ENCODE results near the gene RTP5.
A peak's percentile ranks its signal among the peaks of the same experiment; 100 is the strongest.

The RTP5 gene

DNA sequence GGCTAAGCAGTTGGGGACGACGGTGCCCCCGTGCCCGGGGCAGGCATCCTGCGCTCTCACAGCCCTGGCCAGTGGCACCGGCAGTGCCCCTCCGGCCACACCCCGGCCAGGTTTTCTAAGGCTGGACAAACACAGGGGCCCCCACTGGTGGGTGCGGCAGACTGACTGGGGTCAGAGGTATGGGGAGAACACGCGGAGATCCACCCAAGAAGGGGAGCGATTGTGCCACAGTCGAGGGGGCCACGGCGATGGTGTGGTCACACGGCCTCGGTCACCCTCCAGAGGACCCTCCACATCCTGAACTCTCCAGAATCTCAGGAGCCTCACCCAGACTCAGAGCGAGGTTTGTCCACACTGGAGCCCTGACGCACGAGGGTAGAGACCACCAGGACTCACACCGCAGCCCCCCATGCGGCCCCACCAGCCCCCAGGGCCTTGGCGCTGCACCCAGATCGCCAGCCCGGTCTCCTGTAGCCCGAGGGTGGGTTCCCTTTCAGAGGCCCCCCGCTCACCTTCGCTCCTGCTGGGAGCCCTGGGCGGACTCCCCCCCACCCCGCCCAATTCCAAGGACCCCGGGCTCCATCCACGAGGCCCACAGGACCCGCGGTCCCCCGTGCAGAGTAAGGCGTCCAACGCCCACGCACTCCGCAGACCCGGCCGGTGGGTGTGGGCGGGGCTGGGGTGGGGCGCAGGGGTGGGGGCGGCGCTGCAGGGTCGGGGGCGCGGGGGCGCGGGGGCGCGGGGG is 26.0 kb upstream of the RTP5 start:
- no peak for DNase-seq (ENCODE audit: low read depth in 2 of 2)

DNA sequence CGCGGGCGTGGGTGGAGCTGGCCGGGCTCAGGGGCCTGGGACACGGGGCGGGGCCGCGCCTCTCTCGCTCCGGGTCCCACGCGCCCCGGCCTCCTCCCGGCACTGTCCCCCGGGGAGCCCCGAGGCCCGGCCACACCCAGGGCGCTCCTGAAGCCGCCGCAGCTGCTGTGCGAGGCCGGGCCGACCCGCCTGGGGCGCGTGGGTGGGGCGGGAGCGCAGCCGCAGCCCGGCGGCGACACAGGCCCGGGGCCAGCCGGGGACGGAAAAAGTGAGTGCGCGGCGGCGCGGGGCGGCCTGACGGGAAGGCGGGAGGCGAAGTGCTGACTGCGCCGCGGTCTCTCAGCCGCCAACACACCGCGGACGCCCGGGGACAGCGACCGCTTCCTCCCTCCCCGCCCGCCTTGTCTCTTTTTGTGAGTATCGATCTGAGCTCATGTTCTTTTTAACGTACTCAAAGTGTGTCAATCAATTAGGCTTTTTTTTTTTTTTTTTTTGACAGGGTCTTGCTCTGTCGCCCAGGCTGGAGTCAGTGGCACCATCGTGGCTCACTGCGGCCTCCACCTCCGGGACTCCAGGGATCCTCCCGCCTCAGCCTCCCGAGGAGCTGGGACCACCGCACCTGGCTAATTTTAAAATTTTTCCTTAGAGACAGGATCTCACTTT is 25.3 kb upstream of the RTP5 start:
- DNase-seq (ENCODE audit: low read depth in 2 of 2) = peak; percentile 70 to 82

DNA sequence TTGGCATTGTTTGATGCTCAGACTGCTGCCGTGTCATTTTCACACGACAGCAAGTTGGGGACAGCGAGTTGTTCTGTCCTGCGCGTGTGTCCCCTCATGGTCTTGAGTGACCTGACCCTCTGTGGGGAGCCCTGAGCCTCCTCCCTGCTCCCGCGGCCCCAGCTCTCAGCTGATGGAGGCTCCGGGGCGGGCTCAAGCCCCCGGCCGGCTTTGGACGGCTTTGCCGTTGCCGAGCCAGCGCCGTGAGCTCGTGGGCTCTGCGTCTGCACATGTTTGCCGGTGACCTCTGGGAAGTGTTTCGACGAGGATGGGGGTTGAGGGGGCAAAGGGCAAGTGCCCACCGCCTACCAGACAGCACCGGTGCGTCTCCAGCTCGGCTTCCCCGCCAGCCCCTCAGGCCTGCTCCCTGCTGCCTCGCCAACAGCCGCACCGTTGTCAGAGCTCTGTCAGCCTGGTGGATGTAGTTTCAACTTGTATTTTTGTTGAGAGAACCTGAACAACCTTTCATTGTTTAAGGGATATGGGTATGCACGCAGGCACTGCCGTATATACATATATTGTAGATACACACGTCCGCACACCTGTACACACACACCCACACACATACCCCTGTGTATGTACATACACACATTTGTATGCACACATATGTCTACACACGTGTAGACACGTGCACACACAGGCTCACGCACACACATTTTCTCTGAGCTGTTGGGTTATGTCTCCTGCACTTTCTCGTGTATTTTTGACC is 24.5 kb upstream of the RTP5 start:
- no peak for DNase-seq (ENCODE audit: low read depth in 2 of 2)

DNA sequence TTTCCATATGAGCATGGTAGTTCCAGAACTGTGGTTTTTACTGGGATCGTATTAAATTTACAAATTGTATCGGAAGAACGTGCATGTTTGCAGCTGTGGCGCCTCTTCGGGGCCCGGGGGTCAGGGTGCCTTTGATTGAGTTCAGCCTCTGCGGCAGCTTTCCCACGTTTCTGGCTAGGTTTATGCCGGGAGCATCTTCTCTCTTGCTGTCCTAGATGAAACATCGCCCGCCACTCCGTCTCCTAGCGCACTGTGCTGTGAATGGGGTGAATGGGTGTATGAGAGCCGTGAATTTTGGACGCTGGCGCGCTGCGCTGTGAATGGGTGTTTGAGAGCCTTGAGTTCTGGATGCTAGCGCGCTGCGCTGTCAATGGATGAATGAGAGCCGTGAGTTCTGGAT is 23.1 kb upstream of the RTP5 start:
- DNase-seq (ENCODE audit: low read depth in 2 of 2) = no peak

DNA sequence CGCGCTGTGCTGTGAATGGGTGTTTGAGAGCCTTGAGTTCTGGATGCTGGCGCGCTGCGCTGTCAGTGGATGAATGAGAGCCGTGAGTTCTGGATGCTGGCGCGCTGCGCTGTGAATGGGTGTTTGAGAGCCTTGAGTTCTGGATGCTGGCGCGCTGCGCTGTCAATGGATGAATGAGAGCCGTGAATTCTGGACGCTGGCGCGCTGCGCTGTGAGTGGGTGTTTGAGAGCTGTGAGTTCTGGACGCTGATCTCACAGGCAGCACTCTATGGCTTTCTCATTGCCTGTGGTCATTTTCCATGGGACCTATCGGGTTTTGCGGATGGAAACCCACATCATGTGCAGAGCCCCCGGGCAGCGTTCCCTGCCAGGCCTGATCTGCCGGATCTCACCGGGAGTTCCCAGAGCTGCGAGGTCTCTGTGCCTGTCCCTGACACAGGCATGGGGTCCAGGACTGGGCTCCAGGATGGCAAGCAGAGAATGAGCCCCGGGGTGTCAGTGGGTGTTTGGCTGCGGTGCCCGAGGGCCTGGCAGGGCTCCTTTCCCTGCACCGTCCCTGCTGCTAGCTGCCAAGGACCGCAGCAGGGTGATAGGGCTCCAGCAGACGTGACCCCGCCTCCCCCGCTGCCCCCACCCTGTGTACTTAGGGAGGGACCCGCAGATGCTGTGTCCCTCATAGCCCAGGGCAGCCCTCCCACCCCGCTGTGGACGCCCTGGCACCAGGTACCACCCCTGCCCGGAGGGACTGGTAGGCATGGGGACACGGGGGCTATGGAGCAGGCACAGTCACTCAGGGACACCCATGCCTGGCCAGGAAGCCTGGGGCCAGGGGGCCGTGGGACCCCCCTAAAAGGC is 20.5 kb upstream of the RTP5 start:
- DNase-seq (ENCODE audit: low read depth in 2 of 2) = no peak

DNA sequence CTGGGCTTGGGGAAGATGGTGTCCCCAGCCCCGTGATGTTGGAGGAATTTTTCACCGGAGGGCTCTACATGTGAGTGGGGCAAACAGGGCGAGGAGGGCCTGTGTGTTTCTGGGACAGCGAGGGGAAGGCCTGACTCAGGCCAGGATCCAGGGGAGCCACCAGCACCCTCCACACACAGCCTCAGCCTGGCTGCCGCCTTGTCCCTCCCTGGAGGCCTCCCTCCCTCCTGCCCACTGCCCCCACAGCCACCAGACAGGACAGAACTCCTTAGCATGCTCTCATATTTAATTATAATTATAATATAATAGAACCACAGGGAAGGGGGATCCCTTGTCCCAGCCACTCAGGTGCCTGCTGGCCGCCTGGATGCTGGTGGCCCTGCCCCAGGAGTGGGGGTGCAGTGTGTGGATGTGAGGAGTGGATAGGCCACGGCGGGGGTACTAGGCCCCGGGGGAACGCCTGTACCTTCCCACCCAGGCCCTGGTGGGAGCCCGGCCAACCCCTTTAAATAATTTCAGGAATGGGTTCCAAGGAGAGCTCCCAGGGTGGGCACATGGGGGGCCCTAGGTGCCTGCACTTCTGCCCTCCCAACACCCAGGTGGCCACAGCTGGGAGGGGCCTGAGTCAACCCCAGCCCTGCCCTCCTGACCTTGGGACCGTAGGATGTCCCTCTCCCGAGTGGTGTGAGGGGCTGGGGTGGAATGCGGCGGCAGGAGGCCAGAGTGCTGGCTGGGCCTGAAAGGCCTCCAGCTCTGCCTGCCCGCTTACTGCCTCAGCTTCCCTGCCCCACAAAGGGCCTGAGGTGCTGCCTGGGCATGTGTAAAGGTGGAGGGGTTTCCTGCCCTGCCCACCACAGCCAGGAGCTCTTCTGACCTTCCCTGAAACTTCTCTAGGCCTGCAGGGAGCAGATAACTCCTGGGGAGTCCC is 19.6 kb upstream of the RTP5 start:
- no peak for DNase-seq (ENCODE audit: low read depth in 2 of 2)

DNA sequence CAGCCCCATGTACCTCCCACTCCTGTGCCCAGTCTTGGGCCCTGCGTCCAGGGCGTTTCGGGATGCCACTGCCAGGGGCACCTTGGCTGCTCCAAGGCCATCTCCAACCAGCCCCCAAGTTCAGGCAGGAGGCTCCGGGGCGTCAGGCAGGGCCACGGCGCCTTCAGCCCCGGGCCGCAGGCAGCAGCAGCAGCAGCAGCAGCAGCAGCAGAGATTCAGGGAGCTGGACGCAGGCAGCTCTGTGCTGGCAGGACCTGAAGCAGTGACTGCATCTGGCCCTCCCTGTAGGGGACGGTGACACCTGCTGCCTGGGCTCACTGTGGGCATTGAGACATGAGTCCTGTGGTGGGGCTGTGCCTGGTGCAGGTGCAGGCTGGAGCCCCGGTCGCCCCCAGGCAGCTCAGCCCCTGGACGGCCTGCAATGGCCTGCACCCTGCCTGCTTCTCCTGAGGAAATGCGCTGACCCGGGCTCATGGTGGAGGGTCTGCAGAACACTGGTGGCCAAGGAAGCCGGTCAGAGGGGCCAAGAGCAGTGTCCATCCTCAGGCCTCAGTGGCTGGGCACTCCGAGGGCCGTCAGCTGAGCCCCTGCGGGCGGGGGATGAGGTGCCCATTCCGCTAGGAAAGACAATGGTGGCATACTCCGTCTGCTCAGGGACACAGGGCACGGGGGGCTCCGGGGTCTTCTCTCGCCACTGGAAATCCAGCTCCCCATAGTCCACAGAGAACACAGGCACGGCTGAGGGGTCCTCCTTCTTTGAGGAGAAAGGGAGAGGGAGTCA is 18.8 kb upstream of the RTP5 start:
- no peak for DNase-seq (ENCODE audit: low read depth in 2 of 2)

DNA sequence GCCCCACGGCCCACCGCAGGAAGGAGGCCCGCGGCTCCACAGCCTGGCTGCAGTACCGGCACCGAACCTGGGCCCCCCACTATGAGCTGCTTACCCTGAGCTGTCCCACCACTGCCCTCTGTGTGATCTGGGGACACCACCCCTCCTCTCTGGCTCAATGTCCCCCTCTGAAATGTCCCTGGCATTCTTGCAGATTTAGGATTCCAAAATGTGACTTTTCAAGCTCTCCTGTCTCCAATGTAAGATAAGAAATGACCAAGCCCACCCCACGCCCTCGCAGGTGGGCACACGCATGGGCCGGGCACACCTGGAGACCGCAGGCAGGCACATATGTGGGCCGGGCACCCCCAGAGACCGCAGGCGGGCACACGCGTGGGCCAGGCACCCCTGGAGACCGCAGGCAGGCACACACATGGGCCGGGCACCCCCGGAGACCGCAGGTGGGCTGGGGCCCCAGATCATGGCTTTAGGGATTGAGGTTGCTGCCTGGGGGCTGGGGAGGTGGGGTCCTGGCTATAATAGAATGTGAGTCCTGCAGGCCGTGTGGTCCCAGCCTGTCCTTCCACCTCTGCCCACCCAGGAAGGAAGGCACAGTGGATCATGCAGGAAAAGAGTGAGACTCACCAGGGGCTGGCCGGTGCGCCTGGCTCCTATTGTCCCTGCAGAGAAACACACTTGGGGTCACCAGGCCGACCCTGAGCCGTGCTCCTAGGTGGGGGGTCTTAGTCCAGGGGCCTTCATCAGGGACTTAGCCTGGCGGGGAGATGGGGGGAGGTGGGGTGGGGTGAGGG is 18.0 kb upstream of the RTP5 start:
- no peak for DNase-seq (ENCODE audit: low read depth in 2 of 2)

DNA sequence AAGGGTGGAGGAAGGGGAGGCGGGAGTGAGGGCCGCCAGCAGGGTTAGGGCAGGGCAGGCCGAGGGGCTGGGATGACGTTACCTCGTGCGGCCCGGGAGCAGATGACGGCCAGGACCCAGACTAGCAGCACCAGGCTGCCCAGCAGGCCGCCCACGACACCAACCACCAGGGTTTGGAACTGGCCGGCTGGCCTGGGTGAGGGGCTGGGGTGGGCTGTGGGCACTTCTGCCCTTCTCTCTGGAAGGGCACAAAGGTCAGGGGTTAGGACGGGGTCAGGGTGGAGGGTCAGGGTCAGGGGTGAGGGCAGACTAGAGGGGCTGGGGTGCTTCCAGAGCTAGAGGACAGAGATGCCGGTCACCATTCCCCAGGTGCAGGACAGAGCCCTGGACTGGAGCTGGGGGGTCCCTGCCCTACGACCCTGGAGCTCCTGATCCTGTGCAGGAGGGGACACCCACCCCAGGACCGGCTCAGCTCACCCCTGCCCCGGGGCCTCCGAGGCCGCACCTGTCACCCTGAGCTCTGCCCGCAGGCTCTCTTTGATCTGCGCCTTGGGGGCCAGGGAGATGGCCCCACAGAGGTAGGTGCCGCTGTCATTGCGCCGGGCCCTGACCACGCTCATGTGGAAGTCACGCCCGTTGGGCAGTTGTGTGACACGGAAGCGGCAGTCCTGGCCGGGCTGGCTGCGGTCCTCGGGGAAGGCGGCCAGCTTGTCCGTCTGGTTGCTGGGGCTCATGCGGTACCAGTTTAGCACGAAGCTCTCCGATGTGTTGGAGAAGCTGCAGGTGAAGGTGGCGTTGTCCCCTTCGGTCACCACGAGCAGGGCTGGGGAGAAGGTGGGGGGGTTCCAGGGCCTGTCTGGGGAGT is 17.2 kb upstream of the RTP5 start:
- no peak for DNase-seq (ENCODE audit: low read depth in 2 of 2)

DNA sequence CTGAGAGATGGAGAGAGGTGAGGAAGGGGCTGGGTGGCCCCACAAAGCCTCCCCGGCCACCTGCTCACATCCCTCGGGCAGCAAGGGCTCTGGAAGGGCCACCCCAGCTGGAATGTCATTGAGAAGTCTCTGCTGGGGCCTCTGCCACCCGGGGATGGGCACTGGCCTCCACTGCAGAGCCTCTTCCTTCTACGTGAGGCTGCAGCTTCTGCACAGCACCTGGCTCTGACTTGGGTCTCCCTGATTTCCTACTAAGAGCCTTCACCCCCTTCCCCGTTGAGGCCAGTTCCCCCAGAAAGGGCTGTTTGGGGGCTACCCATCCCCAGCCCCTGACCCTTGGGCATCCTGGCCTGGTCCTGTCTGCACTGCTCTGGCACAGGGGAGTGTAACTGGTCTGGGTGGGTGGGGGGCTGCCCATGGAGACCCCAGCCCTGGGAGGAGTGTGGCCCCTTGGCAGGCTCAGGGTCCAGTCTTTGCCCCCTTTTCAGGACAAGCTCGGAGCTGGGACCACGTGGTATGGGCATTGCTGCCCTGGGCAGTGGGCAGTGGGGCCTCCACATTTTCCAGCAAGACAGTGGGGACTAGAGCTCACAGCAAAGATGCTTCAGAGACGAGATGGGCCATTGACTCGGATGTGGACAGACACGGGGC is 16.4 kb upstream of the RTP5 start:
- no peak for DNase-seq (ENCODE audit: low read depth in 2 of 2)

DNA sequence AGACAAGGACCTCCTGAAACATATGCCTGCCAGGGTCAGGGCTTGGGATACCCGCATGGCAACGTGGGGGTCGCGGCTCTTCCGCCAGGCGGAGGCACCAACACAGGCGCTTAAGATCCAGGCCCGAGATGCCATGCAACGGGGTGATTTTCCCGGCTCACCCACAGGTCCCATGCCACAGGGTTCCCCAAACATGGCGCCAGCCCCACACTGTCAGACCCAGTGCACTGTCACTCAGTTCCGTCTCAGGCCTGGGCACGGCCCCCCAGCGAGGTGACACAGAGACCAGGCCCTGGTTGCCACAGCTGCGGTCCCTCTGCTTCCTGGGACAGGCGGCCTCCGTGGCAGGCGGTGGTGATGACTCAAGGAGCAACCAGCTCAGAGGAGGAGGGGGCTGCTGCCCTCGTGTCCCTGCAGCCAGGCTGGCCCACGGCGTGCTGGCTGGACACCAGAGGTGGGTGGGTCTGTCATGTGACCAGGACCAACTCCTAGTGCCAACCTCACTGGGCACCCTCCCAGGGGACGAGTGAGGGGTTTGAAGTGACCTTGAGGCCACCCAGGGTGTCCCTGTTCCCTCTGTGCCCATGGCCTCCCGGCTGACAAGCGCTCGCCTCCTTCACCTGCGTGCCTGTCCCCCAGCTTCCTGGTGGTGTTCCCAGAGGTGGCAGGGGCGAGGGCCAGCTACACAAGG is 15.7 kb upstream of the RTP5 start:
- DNase-seq (ENCODE audit: low read depth in 2 of 2) = no peak

DNA sequence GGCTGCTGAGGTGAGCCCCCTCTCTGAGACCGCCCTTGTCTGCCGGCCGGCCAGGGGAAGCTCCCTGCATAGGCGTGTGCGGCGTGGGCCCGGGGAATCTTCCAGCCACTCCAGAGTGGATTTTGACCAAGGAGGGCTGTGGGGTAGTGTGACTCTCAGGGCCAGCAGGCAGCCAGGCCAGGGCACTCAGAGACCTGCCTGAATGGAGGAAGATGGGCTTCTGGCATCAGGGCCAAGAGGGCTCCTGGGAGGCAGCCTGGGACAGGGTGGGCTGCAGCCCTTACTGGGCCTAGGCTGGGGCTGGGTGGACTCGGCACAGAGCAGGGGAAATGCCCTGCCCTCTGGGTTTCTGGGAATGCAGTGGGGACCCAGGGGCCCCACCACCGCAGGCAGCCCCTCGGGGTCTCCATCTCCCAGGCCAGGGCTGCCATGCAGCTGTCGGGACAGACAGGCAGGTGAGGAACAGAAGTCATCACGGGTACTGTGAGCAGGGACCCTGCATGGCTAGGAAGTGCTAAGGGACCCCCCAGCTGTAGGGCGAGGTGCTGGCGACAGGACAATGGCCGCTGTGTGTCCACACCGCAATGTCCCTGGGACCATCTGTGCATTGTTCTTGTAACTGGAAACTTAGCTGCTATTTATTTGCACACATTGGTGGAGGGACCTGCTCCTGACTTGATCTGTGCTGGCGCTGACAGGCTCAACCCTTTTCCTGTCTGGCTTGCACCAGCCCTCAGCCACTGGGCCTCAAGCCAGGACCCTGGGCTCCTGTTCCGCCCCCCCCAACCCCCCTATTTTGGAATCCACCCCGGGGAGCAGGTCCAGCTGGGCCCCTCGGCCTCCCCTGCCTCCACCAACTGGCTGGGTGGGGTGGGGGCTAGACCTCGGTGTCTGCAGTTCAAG is 14.9 kb upstream of the RTP5 start:
- no peak for DNase-seq (ENCODE audit: low read depth in 2 of 2)

DNA sequence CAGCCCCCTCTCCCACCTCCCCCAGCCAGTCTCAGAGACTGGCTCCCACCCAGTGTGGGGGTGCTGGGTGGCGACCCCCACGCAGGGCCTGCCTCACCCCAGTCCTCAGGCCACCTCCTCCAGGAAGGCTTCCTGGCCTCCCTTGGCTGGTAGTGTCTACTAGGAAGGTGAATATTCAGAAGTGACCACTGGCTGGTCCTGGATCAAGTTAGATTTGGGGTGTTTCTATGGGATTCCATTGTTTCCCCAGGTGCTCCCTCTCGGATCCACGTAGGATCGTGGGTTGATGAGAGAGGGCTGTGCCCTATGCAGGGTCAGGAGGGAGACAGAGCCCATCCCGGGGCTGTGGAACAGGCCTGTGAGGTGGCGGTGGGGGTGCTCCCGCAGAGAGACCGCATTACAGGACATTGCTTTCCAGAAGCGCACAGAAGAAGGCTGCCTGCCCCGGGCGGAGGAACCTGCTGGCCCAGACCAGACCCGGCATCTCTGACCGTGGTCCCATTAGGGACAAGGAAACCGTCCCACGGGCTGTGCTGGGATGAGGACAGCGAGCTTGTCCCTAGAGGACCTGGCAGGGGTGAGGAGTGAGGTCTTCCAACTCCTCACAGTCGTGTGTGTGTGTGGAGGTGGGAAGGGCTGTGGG is 14.2 kb upstream of the RTP5 start:
- DNase-seq (ENCODE audit: low read depth in 2 of 2) = no peak

DNA sequence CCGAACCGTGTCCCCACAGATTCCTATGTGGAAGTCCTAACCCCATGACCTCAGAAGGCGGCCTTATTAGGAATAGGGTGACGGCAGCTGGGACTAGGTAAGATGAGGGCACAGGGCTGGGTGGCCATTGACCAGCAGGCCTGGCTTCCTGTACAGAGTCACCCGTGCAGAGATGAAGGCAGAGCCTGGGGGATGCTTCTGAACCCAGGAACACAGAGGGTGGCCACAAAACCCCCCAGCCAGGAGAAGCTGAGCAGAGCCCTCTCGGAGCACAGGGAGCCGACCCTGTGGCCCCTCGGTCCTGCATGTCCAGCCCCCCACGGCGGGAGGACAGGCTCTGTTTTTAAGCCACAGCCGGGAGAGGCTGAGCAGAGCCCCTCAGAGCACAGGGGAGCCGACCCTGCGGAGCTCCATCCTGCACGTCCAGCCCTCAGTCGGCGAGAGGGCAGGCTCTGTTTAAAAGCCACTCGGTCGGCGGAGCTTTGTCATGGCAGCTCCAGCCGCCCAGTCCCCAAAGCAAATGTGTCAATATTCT is 13.6 kb upstream of the RTP5 start:
- DNase-seq (ENCODE audit: low read depth in 2 of 2) = no peak

DNA sequence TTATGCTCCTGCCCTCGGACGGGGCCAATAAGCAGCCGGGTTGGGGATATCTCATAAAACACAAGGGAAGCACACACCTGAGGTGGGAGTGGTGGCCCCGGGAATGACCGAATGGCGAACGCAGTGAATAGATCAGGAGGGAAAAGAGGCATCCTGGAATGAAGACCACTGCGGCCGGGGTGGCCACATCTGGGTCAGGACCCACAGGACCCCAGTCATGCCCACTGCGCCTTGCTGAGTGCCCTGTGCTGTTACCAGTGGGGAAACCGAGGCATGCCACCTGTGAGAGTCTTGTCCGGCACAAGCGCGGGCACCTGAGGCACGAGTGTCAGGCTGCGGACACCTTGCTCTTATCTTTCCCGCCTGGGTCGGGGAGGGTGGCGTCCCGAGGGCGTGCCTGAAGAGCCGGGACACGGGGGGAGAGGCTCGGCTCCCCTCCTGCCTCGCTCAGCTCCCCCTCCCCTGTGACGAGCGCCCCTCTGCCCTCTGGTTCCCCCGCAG is 12.4 kb upstream of the RTP5 start:
- no peak for DNase-seq (ENCODE audit: low read depth in 2 of 2)
